HT-29 (cell line): ENCODE data around the gene ZNF786. TPM values are rescaled to one million over a fixed set of nuclear protein-coding genes. Genes with fewer than 3 reads are reported as not detected.
A peak's percentile ranks its signal among the peaks of the same experiment; 100 is the strongest.
"Not testable (repeated sequence)": the region's sequence is repeated elsewhere in the genome, so short reads cannot be mapped to it uniquely, and the experiment has no call there.

ENCODE experiments used
- DNase-seq: peaks from one replicate; pipeline ENCODE4 v3.0.0-alpha.2; 2015; ENCODE audit warnings: low spot score
- small RNA-seq: library from RNA; depleted of rRNA; stranded (forward); fragments of <200 nt; gene quantifications from one replicate; pipeline ENCODE3, GENCODE V24; 2014
- total RNA-seq: library from RNA; depleted of rRNA; stranded (reverse); fragments of >200 nt; shearing (Covaris generic); gene quantifications from 2 replicates; pipeline ENCODE4 v1.2.3, GENCODE V29; 2014; rRNA removed

The ZNF786 gene
- total RNA-seq, 1 experiment from 2014 or later: 10.4 TPM

- no peak for DNase-seq
Observed at GRCh38 chr7:149031353-149031910, 59.1 kb downstream of the ZNF786 start.

GRCh38 chr7:149030439-149030838 lies 60.1 kb downstream of the ZNF786 start:
- DNase-seq: not testable (repeated sequence)

- peak; percentile 100 for DNase-seq
Observed at GRCh38 chr7:149028346-149029109, 62.0 kb downstream of the ZNF786 start, which contains the start of gene PDIA4. TSS of gene PDIA4 (minus strand) at chr7:149028505. CDS start at chr7:149028408, 97 bp downstream.

- DNase-seq: peak; percentile 60
Observed at GRCh38 chr7:149027611-149028345, 62.7 kb downstream of the ZNF786 start.

GRCh38 chr7:149027055-149027454 lies 63.5 kb downstream of the ZNF786 start:
- peak; percentile 11 for DNase-seq

GRCh38 chr7:149023662-149024061 lies 66.9 kb downstream of the ZNF786 start:
- DNase-seq: no peak

- DNase-seq: no peak
Observed at GRCh38 chr7:149022756-149023360, 67.7 kb downstream of the ZNF786 start.

GRCh38 chr7:149021725-149022062 lies 68.8 kb downstream of the ZNF786 start:
- DNase-seq: no peak

GRCh38 chr7:149020483-149020882 lies 70.0 kb downstream of the ZNF786 start:
- DNase-seq: no peak

Small RNA genes within 50 kb of the gene (small RNA-seq; reads per million reads assigned to genes)
- not detected for gene COX6B1P1
- gene RN7SL521P: 0.72 reads per million, percentile 10 among the genes with 10 or more reads in this experiment
- not detected for gene RNU6-650P

Other genes with a start within 250 kb of the ZNF786 start
- 33.9 and 36.1 TPM in 2 replicates for gene EZH2, start 206.4 kb downstream of the ZNF786 start, total RNA-seq
- gene PDIA4, start 62.2 kb downstream of the ZNF786 start, total RNA-seq: 327 and 331 TPM in 2 replicates
- 0.39 and 1.2 TPM in 2 replicates for gene ZNF425, start 35.6 kb upstream of the ZNF786 start, total RNA-seq
- 8.2 and 13.8 TPM in 2 replicates for gene ZNF398, start 56.7 kb upstream of the ZNF786 start, total RNA-seq
- gene ZNF282, start 104.8 kb upstream of the ZNF786 start, total RNA-seq: 47.4 and 72.1 TPM in 2 replicates
- gene ZNF212, start 148.9 kb upstream of the ZNF786 start, total RNA-seq: 11.9 and 20.9 TPM in 2 replicates
- 20.6 and 22.9 TPM in 2 replicates for gene ZNF783, start 171.5 kb upstream of the ZNF786 start, total RNA-seq